HG02970 (cell line): ENCODE results near the gene PRSS12.
A peak's percentile ranks its signal among the peaks of the same experiment; 100 is the strongest.

Experiments used
- ATAC-seq: cut with Tn5 transposase; IDR thresholded peaks from one replicate; pipeline ENCODE4 v1.9.1; 2021; ENCODE audit warnings: mild to moderate bottlenecking, moderate library complexity, moderate number of reproducible peaks; ENCODE audit not compliant: unreplicated experiment, low FRiP score

PRSS12 gene

DNA sequence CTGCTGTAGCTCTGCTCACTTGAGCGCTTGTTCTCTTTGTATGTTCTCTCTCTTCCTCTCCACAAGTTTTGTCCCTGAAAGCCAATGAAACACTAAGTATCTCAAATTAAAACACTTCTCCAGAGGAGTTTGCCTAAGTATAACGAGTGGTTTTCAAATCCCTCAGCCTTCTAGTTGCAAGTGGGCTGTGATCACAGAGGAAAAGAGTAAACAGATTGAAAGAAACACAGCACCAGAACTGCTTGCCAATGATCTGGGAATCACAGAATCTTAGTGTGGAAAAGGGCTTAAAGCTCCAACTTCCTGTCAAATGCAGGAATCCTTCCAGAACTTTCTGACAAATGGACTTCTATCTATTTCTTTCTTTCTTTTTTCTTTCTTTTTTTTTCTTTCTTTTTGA, 4.8 kb upstream of the PRSS12 start:
- ATAC-seq: no peak

DNA sequence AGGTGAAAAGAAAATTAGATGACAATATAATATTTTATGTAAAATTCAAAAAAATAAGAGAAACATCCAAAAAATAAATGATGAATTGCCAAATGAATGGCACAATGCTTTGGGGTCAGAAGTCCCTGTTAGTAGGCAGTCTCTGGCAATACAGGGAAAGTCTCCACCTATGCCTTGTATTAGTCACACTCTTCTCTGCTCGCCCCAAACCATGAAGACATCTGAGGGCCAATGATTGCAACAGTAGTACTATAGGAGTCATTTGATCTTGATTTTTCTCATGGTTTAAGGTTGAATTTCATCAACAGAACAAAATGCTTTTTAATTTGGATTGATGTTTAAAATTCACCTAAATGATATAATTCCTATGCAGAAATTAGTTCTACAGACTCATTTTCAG, 3.9 kb upstream of the PRSS12 start:
- no peak for ATAC-seq

DNA sequence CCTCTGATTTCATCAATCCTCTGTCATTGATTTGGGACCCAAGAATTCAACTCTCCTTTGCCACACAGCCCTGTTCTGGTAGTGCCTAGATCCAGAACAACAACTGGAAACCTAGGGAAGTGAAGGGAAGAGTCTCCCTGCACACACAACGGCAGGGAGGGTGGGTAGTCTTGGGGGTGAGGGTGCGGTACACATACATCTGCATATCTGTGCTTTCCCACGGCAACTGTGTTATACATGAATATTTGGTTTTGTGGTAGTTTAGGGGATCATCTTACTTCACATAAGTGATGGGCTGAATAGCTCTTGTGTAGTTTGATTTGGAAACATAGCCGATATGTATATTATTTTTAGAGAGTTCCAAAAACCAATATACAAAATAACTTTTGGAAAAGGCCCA, 3.3 kb upstream of the PRSS12 start:
- ATAC-seq: no peak

DNA sequence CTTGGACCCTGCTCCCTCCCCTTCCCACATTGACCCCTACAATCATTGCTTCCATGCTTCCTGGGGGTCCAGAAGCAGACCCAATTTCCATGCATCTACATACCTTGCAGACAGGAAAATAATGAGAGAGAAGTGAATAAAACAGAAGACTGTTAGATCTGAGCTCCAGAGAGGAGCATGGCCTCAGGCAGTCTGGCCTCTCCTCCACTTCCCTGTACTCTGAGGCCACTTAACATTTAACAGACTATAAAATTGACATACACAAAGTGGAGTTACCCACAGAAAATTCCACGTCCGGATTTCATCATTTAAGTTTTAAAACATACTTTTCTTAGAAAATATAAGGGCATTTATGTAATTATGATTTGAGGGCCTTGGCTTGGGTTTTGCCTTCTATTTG, 2.1 kb upstream of the PRSS12 start:
- ATAC-seq: no peak

DNA sequence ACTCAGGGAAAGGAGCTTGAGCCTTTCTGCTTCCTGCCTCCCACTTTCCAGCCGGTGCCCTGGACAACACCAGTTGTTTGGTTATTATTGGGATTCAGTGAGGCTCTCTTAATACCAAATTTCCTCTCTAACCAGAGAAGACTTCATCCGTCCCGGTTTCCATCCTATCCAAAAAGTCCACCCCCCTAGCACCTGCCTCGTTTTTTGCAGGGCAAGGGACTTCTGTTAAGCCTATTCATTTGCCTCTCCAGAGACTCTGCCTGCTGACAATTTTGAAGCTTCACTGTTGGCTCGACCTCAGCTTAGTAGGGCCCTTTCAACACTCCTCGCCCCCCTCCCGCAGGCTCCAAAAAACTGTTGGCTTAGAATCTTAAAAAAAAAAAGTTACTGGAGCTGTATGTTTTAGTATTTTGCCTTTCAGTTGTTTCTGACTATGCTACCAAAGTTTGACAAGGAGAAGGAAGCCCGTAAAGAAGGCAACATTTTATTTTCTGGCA, 779 bp upstream of the PRSS12 start:
- no peak for ATAC-seq

DNA sequence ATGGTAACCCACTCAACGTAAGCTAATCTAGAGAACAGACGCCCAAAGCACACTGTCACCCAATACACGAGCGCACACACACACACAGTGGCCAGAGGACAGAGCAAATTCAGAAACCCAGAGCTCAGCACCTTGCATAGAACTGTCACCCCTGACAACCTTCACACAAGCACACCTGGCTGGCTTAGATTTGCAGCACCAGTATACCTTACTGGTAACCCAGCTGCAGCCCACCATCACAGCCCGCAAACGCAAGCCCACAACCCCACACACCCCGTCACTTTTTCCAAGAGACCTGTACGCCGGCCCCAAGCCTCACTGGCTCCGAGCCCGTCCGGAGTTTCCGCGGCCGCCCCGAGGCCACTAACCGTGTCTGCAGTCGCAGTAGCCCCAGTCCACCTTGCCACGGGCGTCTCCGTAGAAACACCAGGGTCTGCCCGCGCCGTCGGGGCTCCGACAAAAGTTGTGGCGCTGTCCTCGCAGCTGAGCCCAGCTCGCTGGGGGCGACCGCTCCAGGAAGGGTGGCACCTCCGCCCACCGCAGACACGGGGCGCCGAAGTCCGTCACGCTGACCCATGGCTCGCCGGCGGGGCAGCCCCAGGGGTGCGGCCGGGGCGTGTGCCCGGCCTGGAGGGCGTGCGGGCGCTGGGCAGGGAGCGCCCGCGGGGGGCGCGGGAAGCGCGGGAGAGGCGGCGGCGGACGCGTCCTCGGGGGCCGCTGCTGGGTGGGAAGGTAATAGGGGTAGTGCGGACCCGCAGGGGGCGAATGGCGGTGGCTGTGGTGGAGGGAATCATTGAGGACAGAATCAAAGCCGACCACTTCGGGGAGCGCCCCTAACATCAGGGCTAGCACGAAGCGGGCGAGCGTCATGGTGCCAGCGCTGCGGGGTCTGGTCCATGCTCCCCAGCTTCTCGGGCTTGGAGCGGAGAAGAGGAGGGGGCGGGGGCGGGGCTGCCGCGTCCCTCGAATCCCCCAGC, 664 bp downstream of the PRSS12 start:
- peak; percentile 20 for ATAC-seq

DNA sequence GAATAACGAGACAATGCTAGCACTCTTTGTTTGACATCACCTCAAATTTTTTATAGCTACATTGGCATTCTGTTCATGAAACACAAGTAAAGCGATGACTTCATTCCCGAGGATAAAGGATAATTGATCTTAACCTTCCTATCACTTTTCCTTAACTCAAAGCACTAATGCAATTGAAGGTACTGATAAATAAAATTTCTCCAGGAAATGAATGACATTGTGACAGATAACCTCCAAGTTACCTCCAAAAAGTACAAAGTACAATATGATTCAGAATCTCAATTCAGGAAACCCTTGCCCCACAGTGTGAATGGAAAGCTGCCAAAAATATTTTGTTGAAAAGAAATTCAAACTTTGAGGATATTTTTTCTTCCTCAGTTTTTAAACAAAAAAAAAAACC, 1.8 kb downstream of the PRSS12 start:
- no peak for ATAC-seq

DNA sequence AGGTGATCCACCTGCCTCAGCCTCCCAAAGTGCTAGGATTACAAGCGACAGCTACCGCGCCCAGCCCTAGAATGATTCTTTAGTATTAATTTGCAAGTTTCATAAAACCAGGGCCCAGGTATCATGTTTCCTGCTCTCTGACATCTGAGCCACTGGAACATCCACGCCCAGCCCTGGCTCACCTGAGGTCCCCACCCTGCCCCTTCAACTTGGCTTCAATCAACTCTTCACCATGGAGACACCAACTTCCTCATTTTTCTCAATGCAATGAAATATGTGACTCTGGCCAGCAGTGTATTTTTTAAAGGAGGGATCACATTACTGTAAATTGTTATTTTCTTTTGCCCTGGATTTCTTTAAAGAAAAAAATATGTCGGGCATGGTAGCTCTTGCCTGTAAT, 3.9 kb downstream of the PRSS12 start:
- ATAC-seq: no peak

DNA sequence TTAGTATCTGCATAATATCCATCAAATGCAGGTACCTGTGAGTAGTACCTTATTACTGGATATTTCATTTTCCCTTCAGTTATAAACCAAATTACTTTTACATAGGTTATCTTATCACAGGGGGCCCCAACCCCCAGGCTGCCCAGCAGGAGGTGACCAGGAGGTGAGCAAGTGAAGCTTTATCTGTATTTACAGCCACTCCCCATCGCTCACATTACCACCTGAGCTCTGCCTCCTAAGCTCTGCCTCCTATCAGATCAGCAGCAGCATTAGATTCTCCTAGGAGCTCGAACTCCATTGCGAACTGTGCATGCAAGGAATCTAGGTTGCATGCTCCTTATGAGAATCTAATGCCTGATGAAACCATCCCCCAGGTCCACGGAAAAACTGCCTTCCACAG, 6.3 kb downstream of the PRSS12 start:
- no peak for ATAC-seq

DNA sequence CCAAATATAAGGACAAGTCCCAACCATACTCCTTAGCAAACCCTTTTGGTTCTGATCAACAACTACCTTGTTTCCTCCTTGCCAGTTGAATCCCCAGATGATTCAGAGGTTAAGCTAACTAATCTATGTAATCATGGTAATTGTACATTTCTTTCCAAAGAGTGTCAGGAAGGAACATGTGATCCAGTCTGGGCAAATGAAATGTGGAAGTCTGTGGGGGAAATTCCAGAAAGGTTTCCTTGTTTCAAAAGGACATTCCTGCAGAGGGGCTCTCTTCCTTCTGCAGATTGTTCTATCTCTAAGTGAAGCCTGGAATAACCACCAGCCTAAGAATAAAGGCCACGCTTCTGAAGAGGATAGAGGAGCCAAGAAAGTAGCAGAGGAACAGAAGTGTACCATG, 7.0 kb downstream of the PRSS12 start:
- no peak for ATAC-seq

DNA sequence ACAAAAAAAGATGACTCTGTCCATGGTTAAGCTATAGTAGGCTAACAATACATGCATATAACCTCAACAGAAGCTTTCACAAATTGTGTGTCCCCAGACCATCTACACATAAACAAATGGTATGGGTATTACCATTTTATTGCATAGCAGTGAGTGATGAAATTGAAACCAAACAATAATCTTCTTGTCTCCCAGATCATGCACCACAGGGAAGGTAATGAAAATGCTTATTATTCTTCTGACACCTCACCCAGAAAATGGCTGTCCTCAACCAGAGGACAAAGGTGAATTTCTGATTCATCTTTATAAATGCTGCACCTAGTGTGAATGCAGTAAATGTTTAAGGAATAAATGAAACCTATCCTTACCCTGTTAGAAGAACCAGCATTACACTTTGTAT, 8.0 kb downstream of the PRSS12 start:
- ATAC-seq: no peak

DNA sequence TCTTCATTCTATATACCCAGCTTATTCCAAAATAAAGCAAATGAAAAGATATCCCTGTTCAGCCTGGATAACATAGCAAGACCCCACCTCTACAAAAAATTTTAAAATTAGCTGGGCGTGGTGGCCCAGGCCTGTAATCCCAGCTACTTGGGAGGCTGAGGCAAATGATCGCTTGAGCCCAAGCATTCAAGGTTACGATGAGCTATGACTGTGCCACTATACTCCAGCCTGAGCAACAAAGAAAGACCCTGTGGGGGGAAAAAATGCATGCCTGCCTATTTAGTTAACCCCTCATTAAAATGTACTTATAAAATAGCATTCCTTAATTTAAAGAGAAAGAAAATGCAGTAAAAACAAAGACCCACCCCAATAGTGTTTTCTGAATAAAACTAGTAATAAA, 9.3 kb downstream of the PRSS12 start:
- no peak for ATAC-seq

DNA sequence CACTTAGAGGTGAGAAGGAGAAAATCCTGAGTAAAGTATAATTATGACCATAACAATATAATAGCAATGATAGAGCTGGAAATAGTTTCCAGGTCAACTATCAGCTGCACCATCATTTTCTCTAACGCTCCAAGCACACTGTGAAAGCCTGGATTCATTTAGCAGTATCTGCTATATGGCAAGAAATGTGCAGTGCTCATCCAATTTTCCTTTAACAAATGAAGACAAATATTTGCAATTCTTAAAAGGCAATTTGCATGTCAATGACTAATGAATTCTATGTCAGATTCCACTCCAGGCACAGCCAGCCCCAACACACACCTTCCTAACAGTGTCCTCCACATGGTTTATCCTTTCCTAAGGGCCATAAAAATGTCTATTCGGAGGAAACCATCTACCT, 12.7 kb downstream of the PRSS12 start:
- no peak for ATAC-seq

DNA sequence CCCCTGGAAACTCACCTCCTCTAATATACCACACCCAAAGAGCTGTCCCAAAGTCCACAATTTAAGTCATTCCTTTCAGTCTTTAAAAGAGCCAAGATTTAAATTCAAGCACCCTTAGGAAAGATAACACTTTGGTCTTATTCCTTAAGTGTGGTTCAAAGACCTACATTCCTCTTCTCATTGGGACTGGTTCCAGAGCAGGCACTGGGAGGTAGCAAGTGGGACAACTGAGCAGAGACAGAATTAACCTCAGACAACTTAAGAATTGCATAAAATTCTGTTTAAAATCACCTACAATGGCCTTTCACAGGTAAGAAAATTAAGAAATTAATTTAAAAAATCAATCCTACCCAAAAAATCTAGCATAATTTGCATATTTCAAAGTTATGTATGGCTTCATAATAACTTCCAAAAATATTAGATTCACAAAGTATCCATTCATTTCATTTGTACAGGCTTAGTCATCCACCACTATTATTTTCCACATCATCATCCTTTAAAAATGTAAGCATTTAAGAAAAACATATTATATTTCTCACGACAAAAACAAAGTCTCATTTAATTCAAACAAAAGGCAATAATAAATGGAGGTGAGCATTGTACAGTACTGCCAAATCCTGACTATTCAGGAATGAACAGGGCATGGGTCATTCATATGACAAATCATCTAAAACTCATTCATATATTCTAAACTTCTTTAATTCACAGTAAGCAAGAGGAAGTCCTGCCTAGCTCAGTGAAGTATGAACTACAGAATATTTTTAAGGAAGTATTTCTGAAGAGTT, 13.6 kb downstream of the PRSS12 start:
- ATAC-seq: no peak

DNA sequence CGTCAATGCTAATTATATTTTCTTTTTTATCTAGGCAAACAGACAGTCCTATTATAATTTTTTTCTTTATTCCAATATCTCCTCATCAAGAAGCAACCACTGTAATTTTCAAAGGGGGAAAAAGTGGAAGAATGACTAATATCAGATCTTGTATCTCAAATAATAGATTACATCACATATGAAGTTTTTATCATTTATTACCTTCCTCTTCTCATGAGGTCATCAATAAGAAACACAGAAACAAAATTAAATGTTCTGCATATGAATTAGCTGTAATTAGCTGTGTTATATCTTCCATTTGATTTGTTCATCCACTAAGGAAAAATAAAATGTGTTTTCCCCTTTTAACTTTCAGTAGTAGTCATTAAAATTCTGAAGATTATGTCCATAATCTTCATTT, 14.3 kb downstream of the PRSS12 start:
- no peak for ATAC-seq

DNA sequence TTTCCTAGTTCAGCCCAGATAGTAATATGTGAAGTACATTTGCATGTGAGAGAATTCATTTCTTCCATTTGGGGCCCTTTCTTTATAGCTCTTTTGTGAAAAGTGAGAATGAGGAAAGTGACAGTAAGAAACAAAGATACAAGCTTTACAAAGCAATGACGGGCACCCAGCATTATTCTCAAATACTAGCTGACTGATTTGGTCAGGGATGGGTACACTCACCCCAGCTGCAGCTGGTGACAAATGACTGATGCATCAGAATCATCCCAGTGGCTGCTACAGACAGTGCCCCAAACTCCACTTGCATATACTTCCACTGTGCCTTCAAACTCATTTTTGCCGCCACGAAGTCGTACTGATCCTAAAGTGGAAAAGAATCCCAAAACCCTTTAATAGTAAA, 14.8 kb downstream of the PRSS12 start:
- no peak for ATAC-seq

DNA sequence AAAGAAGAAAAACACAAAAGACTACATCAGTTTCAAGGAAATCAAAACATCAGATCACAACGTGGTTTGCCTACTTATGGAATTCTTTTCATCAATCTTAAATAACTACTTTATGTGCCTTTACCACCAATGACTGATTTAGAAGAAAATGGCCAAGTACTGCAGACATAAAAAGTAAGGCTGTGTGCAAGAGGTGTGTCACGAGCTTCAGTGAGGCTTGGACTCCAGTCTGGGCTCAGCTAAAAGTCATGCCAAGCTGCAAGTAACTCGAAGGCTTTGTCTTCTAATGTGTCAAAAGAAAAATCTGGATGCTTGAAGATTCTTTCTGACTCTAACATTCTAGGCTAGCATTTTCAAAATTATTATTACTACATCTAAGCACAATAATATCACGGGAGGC, 17.0 kb downstream of the PRSS12 start:
- ATAC-seq: no peak

DNA sequence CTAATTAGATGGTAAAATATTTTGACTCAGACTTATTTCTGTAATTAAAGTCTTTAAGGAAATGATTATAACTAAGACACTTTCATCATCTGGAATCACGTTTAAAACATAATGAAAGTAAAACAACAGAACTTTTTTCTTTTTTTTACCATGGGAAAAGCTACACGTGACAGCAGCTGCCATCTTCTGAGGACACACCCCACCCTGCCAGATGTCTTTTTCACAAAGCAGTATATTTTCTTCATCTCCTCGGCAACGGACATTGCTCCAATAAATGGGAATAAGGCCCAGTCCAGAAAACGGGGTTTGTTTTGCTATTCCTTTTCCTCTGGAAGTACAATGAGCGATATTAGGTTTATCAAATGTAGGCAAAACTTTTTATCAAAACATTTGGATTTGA, 17.5 kb downstream of the PRSS12 start:
- ATAC-seq: no peak

DNA sequence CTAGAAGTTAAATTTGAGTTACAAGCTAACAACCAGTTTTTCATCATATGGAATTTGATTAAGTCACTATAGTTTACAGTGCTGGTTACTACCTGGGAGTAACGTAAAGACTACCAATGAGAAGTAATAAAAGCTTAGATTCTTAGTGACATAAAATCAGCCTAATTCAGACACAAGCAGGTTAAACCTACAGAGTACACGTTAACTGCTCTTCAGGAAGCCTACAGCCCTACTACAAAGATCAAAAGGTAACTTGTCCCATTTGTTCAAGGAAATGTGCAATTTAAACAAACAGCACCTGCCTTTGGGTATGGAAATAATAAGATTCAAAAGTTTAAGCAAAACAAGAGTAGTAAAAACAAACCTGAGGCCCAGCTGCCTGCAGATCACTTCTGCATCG, 21.5 kb downstream of the PRSS12 start:
- ATAC-seq: no peak

DNA sequence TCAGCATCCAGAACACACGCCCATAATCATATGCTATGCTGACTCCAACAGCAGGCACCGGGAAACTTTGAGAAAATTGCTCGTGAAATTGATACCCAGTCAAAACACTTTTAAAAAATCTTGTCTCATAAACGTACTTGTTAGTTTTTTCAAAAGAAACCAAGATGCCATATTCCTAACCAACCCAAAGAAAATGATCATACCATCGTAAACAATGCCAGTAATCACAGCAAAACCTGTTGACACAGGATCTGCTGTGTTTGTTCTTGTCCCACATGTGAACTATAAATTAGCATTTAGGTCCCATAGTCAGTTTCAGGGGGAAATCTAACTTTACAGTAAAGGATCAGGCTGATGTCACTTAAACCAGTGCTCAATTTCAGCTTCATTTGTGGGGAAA, 23.0 kb downstream of the PRSS12 start:
- no peak for ATAC-seq

DNA sequence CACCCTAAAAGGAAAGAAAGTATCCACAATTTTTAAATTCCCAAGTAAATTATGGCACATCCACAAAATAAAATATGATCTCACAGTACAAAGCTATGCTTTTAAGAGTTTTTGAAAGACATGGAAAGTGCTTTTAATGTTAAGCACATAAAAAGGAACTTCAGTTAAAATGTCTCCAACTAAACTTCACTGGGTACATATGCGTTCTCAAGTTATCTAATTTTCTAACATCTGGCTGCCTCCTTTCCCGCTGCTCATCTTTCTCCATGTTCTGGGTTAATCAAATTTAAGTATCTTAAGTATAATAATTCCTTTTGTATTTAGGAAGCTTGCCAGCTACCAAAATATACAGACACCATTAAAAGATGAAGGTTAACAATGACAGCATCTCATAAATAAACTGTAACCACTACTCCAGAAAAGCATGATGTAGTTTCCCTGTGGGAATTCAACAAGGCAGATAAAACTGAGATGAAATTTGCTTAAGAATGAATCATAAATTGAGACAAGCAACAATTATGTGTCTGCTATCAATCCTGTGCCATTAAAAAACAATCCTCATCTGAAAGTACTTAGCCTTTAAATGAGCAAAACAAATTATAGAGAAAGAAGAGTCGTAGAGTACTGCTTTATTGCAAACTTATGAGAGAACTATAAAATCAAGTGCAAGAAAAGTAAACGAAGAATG, 25.1 kb downstream of the PRSS12 start:
- ATAC-seq: no peak
